SK-N-SH treated with all-trans-retinoic acid at 6 μM for 48 hours (cell line): ENCODE measurements around the gene C8G.

ENCODE experiments used
- BACH2 ChIP-seq: fragments of 250-450 bp; sonication (Bioruptor Pico); IDR thresholded peaks from 2 replicates; pipeline ENCODE4 v1.9.0; 2021; ENCODE audit warnings: mild to moderate bottlenecking, borderline replicate concordance
- CREB5 ChIP-seq: fragments of 250-450 bp; sonication (Bioruptor Pico); IDR thresholded peaks from 2 replicates; pipeline ENCODE4 v1.5.1; 2020; ENCODE audit warnings: low read depth, mild to moderate bottlenecking, moderate library complexity
- CSDC2 ChIP-seq: fragments of 250-450 bp; sonication (Bioruptor Pico); IDR thresholded peaks from 2 replicates; pipeline ENCODE4 v1.5.0; 2020; ENCODE audit warnings: mild to moderate bottlenecking, moderate library complexity
- ISL1 ChIP-seq: fragments of 250-450 bp; sonication (Bioruptor Pico); IDR thresholded peaks from 2 replicates; pipeline ENCODE4 v2.1.2; 2022; ENCODE audit warnings: mild to moderate bottlenecking, moderate library complexity
- POU6F1 ChIP-seq: fragments of 250-450 bp; sonication (Bioruptor Pico); IDR thresholded peaks from 2 replicates; pipeline ENCODE4 v1.8.0; 2021; ENCODE audit warnings: low read depth, mild to moderate bottlenecking, moderate library complexity, borderline replicate concordance
- RARB ChIP-seq: fragments of 250-450 bp; sonication (Bioruptor Pico); IDR thresholded peaks from 2 replicates; pipeline ENCODE4 v1.8.0; 2021; ENCODE audit warnings: mild to moderate bottlenecking, moderate library complexity
- ZFP3 ChIP-seq: fragments of 250-450 bp; sonication (Bioruptor Pico); IDR thresholded peaks from 2 replicates; pipeline ENCODE4 v1.5.0; 2020; ENCODE audit warnings: mild to moderate bottlenecking, moderate library complexity

- TF ChIP-seq CSDC2 (CRISPR knock-in tag) (no peak), ISL1 (CRISPR knock-in tag) (no peak), POU6F1 (CRISPR knock-in tag) (no peak), BACH2 (CRISPR knock-in tag) (no peak), RARB (CRISPR knock-in tag) (no peak), CREB5 (CRISPR knock-in tag) (no peak), ZFP3 (no peak)
Observed at GRCh38 chr9:136955202-136955942, 10.3 kb downstream of the C8G start.
